ENCODE results near the gene TGDS.
"Not testable (repeated sequence)": the region's sequence is repeated elsewhere in the genome, so short reads cannot be mapped to it uniquely, and the experiment has no call there.

Gene TGDS

DNA sequence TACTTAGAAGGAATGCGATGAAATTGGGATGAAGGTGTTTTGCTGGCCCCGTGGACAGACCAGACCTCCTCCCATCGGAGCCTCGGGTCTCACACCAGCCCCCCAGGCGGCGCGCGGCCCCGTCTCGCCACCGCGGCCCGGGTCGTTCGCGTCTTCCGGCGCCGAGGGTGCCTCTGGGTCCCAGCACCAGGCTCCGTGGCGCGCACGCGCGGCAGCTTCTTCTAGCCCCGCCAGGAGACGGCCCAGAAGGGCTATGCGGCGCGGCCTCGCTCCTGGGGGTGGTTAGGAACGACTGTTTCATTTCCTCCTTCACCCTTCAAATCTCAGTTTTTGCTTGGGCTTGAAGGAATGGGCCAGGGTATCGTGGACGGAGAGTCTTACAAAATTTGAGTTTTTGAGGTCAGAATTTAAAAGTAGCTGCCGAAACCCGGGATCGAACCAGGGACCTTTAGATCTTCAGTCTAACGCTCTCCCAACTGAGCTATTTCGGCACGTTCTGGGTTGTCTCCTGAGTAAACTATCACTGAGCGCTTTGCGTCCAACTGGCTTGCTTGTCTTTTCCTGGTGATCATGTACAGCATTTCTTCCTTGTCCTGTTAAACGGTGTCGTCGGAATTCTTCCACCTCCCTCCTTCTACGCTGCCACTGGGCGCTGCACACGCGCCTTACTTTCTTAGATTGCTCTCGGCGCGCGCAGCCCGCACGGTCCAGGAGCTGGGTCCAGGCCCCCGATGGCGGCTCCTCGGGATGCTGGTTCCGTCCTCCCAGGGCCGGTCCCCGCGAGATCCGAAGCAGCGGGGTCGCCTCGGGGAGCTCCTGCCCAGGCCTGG lies 46.5 kb downstream of the TGDS start:
- DNase-seq: peak; percentile 87

DNA sequence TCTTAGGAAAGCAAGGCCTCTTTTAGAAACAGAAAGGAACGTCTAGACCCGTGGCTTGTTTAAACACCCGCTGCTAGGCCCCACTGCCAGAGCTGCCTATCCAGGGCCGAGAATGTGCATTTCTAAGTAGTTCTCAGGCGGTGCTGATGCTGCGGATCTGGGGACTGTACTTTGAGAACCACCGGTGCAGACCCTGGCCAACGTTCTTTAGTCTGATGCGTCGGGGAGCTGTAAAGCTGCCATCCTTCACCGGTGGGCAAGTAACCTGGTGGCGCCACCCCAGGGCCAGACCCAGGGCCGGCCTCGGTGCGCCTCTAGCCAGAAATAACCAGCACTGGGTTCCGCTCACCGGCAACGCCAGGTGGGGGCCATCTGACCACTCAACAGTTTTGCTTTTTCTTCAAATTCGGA lies 47.1 kb downstream of the TGDS start:
- DNase-seq: peak; percentile 34

DNA sequence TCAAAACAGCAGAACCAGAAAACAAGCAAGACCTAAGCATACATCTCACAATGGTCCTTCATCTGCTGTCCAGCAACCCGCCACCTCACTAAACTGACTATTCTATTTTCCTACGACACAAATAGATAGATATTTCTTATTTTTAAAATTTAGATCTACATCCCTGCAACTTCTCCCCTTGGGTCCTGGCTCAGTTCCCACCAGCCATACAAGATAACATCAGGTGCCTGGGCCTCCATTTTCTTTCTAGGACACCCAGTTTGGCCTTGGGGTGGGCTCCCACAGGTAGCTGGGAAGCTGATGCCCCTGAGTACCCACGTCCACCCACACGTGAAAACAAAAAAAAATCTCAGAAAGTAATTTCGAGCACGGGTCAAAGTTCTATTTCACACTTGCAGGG lies 47.6 kb downstream of the TGDS start:
- no peak for DNase-seq

DNA sequence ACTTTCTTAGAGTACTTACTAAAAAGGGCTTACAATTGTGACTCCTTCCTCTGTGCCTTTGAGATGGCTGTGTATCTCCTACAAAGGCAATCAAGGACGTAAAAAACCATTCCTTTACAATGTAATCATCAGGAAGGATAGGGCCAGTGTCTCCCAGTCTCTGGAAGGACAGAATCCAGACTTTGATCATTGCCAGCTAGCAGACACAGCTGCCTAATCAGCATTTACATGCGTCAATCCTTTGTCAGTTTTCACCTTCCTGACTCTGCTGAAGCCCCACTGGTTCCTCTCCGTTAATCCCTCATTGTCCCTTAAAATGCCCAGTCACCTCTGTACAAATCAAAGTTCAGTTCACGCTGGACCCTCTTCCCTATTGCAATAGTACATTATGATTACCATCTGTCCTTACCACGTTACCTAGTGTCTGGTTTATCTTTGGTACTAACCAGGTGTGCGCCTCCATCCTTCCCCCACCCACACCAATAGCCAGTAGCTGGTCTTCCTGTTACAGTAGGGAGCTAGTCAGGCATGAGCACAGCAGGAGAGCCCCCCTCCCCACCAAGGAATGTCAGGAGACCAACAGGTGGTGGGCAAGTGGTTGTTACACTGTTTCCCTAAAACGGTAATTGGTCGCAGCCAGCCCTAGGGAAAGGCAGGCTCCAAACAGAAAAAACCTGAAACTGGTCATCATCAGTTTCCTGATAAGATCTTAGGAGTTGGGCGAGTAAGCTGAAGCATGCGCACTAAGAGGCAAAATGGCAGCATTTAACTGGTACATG lies 49.7 kb downstream of the TGDS start:
- DNase-seq: no peak

DNA sequence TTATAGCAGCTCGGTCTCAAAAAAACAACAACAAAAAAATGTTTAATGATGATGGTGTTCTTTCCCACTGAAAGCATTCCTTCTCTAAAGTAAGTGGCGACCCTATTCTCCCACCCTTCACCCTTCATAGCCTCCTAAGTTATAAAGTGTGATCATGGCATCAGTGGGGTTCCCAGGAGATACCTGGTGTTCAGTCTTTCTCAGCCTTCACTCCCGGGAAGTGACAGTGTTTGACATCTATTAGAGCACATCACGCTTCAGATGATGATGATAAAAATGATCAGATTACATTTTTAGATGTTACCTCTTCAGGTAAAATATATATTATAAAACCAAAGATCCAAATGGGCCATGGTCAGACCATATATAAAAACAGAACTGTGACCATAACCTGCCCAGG lies 51.0 kb downstream of the TGDS start:
- DNase-seq: no peak

DNA sequence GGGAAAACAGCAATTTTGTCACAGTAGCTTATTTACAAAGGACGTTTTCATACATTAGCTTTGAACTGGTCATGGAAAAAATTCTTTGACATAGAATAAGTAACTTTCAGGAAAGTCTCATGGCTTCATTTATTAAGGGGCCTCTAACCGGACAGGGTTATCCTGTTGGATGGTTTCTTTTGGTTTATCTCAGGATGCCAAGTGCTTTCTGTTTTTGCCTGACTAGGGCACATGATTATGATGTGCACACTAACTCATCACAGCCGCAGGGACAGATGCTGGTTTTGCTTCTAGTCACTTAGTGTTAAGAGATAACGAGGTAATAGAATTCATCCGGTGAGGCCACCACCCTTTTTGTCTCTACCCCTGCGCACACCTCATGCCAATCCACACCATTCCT lies 53.0 kb downstream of the TGDS start:
- DNase-seq: no peak

DNA sequence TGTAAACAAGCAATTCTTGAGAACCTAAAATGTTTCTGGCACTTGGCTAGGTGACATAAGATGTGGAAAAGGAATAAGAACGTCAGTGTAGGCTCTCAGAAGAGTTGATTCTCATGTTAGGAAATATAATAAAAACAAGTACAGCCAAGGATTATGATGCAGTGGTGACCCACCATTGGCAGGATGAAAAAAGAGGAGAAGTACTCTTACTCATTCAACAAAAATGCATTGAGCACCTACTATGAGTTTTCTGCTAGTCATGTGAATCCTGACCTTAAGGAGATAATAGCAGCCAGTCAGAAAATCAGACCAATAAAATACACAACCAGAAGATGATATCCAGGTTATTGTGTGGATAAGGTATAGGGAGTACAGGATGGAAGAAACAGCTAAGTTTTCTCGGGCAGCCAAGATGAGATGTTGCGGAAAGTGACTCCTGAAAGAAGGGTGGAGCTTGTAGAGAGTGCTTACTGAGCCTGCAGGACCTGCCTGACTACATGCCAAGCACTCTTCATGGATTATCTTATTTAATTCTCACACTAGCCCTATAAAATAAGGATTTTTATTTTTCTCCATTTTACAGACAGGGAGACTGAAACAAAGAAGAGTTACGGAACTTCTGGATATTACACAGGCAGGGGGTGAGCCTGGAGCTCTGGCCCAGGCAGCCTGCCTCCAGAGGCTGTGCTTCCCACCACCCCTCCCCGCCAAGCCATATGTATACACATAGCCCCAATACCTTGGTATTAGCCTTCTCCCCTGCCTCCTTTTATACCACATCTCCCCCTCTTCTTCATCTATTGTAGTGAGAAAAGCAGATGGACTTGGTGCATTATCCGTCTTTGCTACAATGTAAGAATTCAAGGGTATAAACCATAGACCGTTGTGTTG lies 58.0 kb downstream of the TGDS start:
- no peak for DNase-seq

DNA sequence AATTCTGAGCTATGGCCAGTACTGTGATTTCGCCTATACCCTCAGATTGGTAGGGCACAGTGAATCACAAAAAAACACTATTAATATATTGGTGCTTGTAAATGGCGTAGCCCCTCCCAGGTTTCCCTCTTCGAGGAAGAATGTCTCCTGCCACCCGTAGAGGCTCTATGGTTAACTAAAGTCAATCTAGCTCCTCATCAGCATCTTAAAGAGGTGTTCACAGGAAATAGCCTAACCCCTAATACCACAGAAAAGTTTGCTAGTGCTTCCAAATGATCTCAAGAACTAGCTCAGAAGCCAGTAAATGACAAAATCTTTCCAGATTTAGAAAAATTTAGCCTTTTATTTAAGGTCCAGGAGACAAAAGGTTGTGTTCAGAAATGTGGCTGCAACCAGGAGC lies 60.2 kb downstream of the TGDS start:
- no peak for DNase-seq

DNA sequence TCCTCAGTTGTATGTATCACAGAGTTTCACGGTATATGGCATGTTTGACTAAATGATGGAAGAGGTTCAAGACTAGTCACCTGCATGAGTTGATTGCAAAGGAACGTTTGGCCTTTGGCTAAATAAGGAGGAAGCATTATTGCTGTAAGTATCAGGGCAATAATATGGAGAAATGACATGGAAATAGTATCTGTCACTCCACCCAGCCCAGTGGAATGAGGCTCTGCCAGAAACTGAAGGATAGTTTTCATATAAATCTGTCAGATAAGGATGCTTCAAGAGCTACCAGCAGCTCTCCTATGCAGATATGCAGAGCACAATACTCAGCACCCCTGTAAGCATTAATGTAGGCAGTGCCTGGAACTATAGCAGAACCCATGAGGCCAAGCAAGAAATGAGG lies 60.7 kb downstream of the TGDS start:
- DNase-seq: no peak

DNA sequence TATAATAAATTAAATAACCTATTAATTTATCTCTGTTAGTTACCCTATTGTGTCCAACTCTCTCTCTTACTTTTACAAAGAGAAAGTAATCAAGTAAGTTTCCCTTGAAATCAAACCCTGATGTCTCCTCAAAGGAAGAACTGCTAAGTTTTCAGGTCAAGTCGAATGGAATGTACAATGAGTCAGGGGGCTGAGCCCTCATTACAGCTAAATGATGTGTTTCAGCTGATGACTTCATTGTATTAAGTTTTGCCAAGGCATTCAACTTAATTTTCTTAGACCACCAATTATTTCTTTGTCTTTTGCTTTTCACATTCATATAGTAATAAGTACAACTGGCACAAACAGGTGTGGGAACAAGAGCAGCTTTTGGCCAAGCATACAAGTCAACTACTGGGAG lies 61.8 kb downstream of the TGDS start:
- no peak for DNase-seq

DNA sequence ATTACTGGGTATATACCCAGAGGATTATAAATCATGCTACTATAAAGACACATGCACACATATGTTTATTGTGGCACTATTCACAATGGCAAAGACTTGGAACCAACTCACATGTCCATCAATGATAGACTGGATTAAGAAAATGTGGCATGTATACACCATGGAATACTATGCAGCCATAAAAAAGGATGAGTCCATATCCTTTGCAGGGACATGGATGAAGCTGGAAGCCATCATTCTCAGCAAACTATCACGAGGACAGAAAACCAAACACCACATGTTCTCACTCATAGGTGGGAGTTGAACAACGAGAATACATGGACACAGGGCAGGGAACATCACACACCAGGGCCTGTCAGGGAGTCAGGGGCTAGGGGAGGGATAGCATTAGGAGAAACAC lies 63.7 kb downstream of the TGDS start:
- not testable (repeated sequence) for DNase-seq

DNA sequence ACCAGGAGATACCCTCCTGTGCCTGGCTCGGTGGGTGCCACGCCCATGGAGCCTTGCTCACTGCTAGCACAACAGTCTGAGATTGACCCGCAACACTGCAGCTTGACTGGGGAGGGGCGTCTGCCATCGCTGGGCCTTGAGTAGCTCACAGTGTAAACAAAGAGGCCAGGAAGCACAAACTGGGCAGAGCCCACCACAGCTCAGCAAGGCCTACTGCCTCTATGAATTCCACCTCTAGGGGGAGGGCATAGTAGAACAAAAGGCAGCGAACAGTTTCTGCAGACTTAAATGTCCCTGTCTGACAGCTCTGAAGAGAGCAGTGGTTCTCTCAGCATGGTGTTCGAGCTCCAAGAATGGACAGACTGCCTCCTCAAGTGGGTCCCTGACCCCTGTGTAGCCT lies 69.0 kb downstream of the TGDS start:
- not testable (repeated sequence) for DNase-seq

DNA sequence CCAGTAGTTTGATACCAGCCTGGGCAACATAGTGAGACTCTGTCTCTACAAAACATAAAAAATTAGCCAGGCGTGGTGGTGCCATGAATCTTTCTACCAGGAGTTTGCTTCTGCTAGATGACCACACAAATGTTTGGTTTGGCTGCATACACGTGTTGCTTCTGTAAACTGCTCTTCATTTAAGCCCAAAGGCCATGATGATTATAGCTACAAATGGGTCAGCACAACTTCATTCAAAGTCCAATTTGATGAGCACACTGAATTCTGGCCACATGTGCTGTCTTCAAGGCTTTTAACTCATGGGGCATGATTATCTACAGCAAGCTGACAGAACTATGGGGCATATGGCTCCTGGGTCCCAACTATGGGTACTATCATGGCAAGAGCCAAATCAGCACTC lies 70.2 kb downstream of the TGDS start:
- DNase-seq: no peak

DNA sequence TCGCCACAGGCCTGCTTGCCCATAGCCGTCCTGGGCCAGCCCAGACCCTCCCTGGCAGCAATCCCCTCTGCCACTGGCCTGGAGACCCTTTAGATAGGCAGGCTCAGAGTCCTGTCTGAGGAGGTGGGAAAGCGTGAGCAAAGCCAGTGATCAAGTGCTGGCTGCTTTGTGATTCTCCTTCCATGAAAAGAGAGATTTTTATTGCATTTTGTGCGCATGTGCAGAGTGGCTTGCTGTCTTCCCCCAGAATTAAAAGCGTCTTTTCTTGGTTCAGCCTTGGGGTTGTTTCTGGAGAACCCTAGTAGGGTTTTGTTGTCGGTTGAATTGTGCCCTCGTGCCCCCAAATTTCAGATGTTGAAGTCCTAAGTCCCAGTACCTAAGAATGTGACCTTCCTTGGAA lies 71.5 kb downstream of the TGDS start:
- no peak for DNase-seq

All from NCI-H1436 (cell line).